ENCODE results near the gene CARNS1.

CARNS1 gene

GRCh38 chr11:67372321-67372992, 43.0 kb upstream of the CARNS1 start:
- Mint-ChIP-seq H3K27me3 (peaks cover 34% of the 10 kb centered on the region), H3K36me3 (ENCODE audit: low read depth) (no peaks in the 10 kb centered on the region), H3K27ac (no peak overlapping the region), H3K4me3 (peak overlapping the region; percentile 66), H3K9me3 (no peaks in the 10 kb centered on the region), H3K4me1 (ENCODE audit: low read depth) (peaks cover 55% of the 10 kb centered on the region)
- no peak for DNase-seq

DNA sequence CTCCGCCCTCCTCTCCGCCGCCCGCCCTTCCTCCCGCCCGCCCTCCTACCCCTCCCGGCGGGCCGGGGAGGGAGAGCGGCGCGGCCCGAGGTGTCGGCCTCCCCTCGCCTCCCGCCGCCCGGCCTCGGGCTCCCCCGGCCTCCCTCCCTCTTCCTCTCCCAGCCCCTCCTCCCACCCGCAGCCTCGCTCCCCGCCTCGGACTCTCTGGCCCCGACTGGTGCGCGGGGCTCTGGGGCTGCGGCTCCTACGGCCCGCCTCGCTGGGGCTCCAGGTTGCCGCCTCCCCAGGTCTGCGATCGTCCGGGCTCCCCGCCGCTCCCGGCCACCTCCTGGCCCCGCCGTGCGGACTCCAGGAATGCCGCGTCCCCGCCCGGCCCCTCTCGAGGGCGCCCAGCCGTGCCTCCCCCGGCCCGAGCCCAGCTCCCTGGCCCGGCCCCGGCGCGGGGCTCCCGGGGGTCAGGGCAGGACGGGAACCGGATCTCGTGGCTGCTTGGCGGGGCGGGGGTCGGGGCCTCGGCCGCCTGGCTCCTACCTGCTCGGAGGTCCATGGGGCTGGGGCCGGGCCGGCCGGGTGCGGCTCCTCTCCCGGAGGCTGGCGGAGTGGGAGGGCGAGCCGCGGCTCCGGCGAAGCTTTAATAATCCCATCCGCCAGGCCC, 42.4 kb upstream of the CARNS1 start, which contains the start of gene CLCF1:
Gene CLCF1, minus strand, starts transcription at position 606 of the 655 bp plus-strand sequence. Its CDS starts 59 bp downstream, at position 547.
- Mint-ChIP-seq H3K27me3 (peaks cover 34% of the 10 kb centered on the region), H3K36me3 (ENCODE audit: low read depth) (no peaks in the 10 kb centered on the region), H3K4me1 (ENCODE audit: low read depth) (peaks cover 50% of the 10 kb centered on the region), H3K4me3 (peak within 1 kb of the TSS; percentile 76), H3K27ac (peak within 1 kb of the TSS; percentile 84), H3K9me3 (no peaks in the 10 kb centered on the region)
- DNase-seq, result peak; percentile 62

DNA sequence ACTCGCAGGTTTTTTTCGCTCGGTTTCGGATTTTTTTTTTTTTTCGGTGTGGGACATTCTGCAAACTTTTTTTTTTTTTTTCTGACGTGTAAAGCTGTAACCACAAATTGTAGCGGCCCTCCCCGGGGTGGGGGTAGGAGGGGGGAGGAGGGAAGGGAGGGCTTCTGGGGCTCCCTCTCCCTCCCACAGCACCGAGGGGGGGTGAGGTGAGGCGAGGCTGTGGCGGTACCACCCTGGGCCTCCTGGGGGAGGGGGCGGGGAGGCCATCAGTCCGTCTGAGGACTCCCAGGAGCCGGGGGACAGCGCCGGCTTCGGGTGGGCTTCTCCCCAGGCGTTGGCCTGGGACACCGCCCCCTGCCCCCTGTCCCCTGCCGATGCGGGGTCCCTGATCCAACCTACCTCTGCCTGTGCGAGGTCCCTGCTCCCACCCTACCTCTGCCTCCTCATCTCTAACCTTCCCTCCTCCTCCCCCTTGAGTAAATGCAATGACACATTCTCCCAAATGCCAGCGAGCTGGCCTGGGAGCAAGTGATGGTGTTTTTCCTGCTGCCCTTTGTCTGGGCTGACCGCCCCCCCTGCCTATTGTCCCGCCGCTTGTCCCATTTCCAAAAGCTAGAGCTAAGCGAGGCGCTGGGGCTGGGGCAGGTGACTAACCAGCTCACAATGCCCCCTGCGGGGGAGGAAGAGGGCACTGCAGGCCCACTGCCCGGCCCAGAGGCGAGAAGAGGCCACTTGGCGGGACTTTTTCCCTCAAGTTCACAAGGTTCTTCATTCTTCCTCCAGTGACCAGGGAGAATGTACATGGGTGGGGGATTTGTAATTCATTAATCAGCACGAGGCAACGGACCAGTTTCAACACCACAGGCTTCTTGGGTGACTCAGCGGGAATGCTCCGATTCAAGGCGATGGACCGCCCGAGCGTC, 41.6 kb upstream of the CARNS1 start:
- Mint-ChIP-seq H3K27me3 (peaks cover 34% of the 10 kb centered on the region), H3K36me3 (ENCODE audit: low read depth) (no peaks in the 10 kb centered on the region), H3K4me1 (ENCODE audit: low read depth) (peaks cover 43% of the 10 kb centered on the region), H3K9me3 (no peaks in the 10 kb centered on the region), H3K27ac (peak overlapping the region; percentile 84), H3K4me3 (peak overlapping the region; percentile 76)
- DNase-seq, result peak; percentile 66

- H3K27ac Mint-ChIP-seq, result no peak overlapping the region
- H3K36me3 Mint-ChIP-seq (ENCODE audit: low read depth), result no peaks in the 10 kb centered on the region
- no peak for DNase-seq
- H3K27me3 Mint-ChIP-seq, result peaks cover 34% of the 10 kb centered on the region
- H3K4me3 Mint-ChIP-seq, result peak overlapping the region; percentile 76
- peaks cover 35% of the 10 kb centered on the region for H3K4me1 Mint-ChIP-seq (ENCODE audit: low read depth)
- H3K9me3 Mint-ChIP-seq, result no peaks in the 10 kb centered on the region
Observed at GRCh38 chr11:67374571-67375281, 40.8 kb upstream of the CARNS1 start.

DNA sequence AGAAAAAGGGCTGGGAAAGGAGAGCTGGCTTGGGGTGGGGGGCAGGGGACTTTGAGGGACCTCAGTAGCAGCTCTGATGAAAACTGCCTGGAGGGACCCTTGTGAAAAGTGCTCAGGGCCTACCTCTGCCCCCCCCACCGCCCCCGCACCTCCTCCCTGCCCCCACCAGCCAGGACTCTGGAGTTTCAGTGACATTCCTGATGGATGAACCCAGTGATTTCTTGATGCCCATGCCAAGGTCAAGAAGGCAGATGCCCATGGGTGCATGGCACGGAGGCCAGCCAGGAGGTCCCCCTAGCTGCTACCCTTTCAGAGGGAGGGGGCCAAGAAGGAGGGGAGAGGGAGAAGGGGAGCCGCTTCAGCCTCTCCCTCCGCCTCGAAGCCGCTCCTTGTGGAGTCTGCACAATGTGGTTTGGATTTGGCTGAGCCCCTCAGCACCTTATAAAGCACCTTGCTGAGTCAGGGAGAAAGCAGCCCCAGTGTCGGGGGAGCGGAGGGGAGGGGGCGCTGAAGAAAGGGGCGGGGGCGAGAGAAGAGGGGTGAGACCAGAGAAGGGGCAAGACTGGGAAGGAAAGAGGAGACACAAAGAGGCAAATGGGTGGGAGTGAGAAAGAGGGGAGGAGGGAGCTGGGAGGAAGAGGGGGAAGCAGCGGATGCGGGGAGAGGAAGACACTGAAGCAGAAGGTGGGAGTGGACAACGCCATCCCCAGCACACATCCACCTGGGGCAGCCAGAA, 40.0 kb upstream of the CARNS1 start:
- Mint-ChIP-seq H3K4me1 (ENCODE audit: low read depth) (peaks cover 31% of the 10 kb centered on the region), H3K27me3 (peaks cover 33% of the 10 kb centered on the region), H3K9me3 (no peaks in the 10 kb centered on the region), H3K4me3 (no peak overlapping the region), H3K27ac (no peak overlapping the region), H3K36me3 (ENCODE audit: low read depth) (no peaks in the 10 kb centered on the region)
- DNase-seq, result no peak

GRCh38 chr11:67376063-67376820, 39.2 kb upstream of the CARNS1 start:
- no peak for DNase-seq
- Mint-ChIP-seq H3K36me3 (ENCODE audit: low read depth) (no peaks in the 10 kb centered on the region), H3K4me3 (no peak overlapping the region), H3K4me1 (ENCODE audit: low read depth) (peaks cover 23% of the 10 kb centered on the region), H3K27me3 (peaks cover 27% of the 10 kb centered on the region), H3K27ac (no peak overlapping the region), H3K9me3 (no peaks in the 10 kb centered on the region)

DNA sequence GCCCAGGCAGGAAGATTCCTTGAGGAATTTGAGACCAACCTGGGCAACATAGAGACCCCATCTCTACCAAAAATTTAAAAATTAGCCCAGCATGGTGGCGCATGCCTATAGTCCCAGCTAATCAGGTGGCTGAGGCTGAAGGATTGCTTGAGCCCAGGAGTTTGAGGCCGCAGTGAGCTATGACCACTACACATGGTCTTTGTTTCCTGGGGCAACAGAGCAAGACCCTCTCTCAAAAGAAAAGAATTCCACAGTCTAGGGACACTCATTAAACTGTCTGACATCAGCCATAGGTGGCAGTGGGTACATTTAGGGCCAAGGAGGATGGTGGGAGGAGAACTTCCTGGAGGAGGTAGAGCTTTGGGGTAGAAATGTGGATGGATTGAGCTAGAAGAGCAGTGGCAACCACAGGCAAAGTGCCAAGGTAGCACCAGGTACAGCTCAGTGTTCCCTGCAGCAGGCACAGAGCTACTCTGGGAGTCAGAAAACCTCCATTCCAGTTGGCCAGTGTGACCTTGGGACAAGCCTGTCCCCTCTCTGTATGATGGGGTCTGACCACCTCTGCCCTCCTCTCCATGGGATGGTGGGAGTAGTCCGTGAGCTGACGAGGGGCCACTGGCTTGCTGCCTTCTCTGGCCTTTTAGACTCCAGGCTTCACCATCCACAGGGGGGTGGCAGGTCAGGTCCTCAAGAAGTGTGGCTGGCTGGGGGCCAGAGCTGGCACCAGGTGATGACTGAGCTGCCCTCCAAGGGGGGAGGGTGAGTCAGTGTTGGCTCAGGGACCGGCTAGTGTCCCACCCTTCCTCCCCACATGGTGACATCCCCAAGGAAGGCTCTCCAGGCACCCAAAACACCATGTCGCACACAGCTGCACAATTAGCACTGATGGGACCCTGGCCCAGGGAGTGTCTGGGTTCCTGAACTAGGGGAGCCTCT, 38.3 kb upstream of the CARNS1 start:
- Mint-ChIP-seq H3K36me3 (ENCODE audit: low read depth) (no peaks in the 10 kb centered on the region), H3K27me3 (peaks cover 20% of the 10 kb centered on the region), H3K27ac (no peak overlapping the region), H3K4me1 (ENCODE audit: low read depth) (peaks cover 16% of the 10 kb centered on the region), H3K4me3 (no peak overlapping the region), H3K9me3 (no peaks in the 10 kb centered on the region)
- no peak for DNase-seq

DNA sequence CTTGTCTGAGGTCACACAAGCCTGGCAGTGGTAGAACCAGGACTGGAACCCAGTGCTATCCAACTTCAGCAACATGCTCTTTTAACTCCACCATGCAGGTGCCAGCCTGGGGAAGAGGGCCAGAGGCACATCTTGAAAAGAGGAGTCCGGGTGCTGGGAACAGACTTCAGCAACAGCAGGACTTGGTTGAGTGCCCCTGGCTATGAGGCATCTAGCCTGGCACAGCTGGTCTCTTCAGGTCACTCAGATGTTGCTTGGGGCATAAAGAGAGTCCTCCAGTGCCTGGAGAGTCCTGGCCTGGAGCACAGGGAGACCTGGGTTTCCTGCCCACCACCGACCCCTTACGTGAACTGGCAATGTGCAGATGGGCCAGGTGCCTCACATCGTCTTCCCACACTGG, 36.9 kb upstream of the CARNS1 start:
- Mint-ChIP-seq H3K9me3 (no peaks in the 10 kb centered on the region), H3K4me3 (no peak overlapping the region), H3K36me3 (ENCODE audit: low read depth) (no peaks in the 10 kb centered on the region), H3K27me3 (peaks cover 20% of the 10 kb centered on the region), H3K27ac (no peak overlapping the region), H3K4me1 (ENCODE audit: low read depth) (peaks cover 17% of the 10 kb centered on the region)
- no peak for DNase-seq

GRCh38 chr11:67379061-67380058, 36.1 kb upstream of the CARNS1 start:
- peaks cover 15% of the 10 kb centered on the region for H3K27me3 Mint-ChIP-seq
- DNase-seq, result no peak
- no peaks in the 10 kb centered on the region for H3K9me3 Mint-ChIP-seq
- H3K4me3 Mint-ChIP-seq, result no peak overlapping the region
- H3K27ac Mint-ChIP-seq, result peak overlapping the region; percentile 26
- H3K4me1 Mint-ChIP-seq (ENCODE audit: low read depth), result peaks cover 12% of the 10 kb centered on the region
- H3K36me3 Mint-ChIP-seq (ENCODE audit: low read depth), result no peaks in the 10 kb centered on the region

GRCh38 chr11:67381244-67381972, 34.1 kb upstream of the CARNS1 start:
- H3K27ac Mint-ChIP-seq, result no peak overlapping the region
- DNase-seq, result no peak
- H3K36me3 Mint-ChIP-seq (ENCODE audit: low read depth), result no peaks in the 10 kb centered on the region
- peaks cover 6% of the 10 kb centered on the region for H3K27me3 Mint-ChIP-seq
- peaks cover 4% of the 10 kb centered on the region for H3K4me1 Mint-ChIP-seq (ENCODE audit: low read depth)
- no peak overlapping the region for H3K4me3 Mint-ChIP-seq
- no peaks in the 10 kb centered on the region for H3K9me3 Mint-ChIP-seq
